ENCODE results near the gene BCAP31.
"Not testable (repeated sequence)": the region's sequence is repeated elsewhere in the genome, so short reads cannot be mapped to it uniquely, and the experiment has no call there.

BCAP31 gene

GRCh38 chrX:153734871-153735270 lies 10.7 kb upstream of the BCAP31 start:
- no peak for DNase-seq (ENCODE audit: low read depth)

DNA sequence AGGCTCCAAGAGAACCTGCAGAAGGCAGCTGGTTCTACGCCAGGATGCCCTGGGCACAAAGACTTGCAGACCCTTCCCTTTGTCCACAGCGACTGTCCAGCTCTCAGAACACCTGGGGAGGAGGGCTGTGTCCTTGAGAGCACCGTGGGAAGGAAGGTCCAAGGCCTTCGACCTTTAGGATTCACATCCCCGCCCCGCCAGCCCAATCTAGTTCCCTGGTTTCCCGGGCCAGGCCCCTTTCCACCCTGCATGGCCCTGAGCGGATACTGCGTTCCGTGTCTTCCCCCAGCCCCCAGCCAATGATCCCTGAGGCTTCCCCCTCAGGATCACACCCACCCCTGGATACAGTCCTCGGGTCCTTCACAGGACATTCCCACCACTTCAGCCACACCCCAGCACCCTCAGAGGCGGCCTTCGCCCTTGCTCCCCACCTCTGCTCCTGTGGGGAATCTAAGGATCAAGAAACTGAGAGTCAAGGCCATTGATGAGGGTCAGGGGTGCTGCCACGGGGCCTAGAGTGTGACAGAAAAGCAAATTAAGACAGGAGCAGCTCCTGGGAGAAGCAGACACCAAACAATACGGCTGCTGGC lies 9.6 kb upstream of the BCAP31 start:
- no peak for DNase-seq (ENCODE audit: low read depth)

DNA sequence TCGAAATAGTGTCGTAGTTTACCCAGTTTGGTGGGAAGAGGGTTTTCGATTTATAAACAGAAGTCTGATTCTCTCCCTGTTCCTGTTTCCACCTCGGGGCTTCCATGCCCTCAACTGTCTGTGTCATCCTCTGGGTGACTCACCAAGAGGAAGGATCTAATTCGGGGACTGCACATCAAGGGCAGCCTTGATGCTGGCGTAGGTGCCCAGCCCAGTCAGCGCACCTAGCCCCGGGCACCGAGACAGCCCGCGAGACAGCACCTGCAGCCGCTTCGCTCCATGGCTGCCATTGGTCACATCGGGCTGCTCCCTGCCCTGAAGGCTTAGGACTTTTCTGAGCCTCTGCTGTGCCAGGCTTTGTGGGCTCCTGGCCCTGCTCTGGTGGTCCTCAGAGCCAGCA lies 8.2 kb upstream of the BCAP31 start:
- DNase-seq (ENCODE audit: low read depth) = no peak

DNA sequence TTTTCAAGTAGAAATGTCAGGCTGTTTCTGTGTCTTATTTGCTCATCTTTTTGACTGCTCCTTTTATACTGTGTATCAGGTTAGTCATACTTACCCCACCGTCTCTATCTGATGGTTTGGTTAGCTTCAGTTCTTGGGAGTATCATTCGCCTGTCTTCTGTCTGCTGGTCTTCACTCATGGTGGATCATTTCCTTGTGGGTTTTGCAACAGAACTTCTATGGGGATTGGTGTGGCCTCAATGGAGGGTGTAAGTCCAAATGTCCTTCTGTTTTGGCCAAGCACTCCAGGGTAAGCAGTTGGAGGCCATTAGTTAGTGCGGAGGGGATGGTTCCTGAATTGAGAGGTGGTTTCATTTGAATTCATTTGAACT lies 7.6 kb upstream of the BCAP31 start:
- no peak for DNase-seq (ENCODE audit: low read depth)

- DNase-seq (ENCODE audit: low read depth) = no peak
These were observed 7.1 kb upstream of the BCAP31 start for GRCh38 chrX:153731117-153731844.

DNA sequence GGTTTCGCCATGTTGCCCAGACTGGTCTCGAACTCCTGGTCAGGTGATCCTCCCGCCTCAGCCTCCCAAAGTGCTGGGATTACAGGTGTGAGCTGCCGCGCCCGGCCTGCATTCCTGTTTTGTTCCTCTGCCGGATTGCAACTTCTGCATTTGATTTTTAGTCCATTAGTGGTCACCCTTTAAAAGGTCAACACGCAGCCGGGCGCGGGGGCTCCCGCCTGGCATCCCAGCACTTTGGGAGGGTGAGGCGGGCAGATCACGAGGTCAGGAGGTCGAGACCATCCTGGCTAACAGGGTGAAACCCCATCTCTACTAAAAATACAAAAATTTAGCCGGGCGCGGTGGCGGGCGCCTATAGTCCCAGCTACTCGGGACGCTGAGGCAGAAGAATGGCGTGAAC lies 5.9 kb upstream of the BCAP31 start:
- DNase-seq (ENCODE audit: low read depth) = not testable (repeated sequence)

DNA sequence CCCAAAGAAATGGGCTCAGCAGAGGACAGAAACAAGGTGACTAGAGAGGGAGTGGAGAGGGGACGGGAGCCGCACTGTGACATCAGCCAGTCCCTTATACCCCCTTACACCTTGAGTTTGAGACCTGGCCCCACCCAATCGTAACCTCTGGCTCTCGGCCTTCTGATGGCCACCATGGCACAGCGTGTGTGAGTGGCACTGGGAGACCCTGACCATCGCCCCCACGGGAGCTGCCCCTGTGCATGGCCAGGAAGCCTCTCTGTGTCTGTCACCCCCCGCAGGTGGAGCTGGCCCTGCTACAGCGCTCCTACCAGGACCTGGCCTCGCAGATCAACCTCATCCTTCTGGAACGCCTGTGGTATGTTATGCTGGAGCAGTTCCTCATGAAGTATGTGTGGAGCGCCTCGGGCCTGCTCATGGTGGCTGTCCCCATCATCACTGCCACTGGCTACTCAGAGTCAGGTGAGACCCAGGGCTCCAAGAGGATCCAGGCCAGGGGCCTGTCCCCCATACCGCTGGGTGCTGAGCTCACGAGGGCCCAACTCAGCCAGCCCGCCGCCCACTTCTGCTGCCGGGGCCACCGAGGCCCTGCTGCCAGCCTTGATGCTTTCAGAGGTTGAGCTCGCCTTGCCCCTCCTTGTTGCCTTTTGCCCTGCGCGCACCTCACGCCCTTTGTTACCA lies 4.9 kb upstream of the BCAP31 start:
- DNase-seq (ENCODE audit: low read depth) = no peak

DNA sequence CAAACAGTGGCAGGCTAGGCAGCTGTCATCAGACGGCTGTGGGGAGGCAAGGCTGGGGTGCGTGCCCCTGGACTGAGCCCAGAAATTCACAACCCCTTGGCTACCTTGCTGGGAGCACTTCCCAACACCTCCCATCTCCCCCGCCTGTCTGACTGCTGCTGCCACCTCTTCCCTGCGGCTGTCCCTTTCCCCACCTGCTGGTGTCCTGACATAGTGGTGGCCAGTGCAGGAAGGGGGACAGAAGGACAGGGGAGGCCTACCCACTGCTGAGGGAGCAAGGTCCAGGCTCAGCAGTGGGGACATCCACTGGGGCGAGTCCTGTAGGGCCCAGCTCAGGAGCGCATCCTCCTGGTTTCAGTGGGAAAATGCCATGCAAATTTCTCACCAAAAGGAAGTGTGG lies 3.9 kb upstream of the BCAP31 start:
- DNase-seq (ENCODE audit: low read depth) = no peak

DNA sequence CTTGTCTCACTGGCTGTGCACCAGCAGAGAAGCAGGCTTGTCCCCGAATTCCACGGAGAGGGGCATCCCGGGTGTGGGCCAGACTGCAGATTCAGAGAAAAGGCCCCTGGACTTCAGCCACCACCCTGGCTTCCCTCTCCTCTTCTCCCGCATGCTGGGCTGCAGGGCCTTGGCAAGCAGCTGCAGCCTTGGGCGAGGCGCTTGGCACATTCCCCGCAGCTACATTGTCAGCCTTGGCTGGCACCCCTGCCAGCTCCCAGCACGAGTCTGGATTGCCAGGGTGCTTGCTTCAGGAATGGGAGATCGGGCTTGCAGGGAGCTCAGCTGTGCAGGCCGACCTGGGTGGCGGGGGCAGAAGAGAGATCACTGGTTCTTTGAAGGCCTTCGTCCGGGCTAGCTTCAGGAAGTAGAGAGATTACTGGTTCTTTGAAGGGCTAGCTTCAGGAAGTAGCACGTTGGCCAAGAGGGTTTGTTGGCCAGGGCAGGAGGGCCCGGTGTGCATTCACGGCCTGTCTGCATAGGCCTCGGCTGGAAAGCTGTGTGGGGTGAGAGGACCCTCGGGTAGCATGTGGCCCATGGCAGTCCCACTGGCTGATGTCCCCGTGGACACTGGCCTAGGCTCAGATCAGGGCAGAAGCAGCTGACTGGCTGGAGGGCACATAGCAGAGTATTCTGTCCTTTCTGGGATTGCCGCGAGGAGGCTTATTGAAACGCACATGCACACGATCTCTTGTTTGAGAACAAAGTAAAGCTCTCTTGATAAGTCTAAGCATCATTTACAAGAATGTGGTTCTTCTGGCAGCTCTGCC lies 3.1 kb upstream of the BCAP31 start:
- no peak for DNase-seq (ENCODE audit: low read depth)

GRCh38 chrX:153726286-153727122 lies 2.3 kb upstream of the BCAP31 start:
- no peak for DNase-seq (ENCODE audit: low read depth)

DNA sequence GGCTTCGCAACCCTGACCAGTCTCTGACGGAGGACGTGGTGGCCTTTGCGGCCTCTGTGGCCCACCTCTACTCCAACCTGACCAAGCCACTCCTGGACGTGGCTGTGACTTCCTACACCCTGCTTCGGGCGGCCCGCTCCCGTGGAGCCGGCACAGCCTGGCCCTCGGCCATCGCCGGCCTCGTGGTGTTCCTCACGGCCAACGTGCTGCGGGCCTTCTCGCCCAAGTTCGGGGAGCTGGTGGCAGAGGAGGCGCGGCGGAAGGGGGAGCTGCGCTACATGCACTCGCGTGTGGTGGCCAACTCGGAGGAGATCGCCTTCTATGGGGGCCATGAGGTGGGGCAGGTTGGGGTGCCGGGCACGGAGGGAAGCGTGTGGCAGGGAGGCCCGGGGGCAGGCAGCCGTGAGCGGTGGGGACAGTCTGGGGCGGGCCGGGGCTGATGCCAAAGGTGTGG lies 1.7 kb upstream of the BCAP31 start:
- DNase-seq (ENCODE audit: low read depth) = no peak

DNA sequence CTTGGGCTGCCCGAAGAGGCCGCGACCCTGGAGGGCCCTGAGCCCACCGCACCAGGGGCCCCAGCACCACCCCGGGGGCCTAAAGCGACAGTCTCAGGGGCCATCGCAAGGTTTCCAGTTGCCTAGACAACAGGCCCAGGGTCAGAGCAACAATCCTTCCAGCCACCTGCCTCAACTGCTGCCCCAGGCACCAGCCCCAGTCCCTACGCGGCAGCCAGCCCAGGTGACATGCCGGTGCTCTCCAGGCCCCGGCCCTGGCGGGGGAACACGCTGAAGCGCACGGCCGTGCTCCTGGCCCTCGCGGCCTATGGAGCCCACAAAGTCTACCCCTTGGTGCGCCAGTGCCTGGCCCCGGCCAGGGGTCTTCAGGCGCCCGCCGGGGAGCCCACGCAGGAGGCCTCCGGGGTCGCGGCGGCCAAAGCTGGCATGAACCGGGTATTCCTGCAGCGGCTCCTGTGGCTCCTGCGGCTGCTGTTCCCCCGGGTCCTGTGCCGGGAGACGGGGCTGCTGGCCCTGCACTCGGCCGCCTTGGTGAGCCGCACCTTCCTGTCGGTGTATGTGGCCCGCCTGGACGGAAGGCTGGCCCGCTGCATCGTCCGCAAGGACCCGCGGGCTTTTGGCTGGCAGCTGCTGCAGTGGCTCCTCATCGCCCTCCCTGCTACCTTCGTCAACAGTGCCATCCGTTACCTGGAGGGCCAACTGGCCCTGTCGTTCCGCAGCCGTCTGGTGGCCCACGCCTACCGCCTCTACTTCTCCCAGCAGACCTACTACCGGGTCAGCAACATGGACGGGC lies 1.0 kb upstream of the BCAP31 start:
- DNase-seq (ENCODE audit: low read depth) = no peak

GRCh38 chrX:153723351-153724251 lies 586 bp downstream of the BCAP31 start:
- DNase-seq (ENCODE audit: low read depth) = no peak

DNA sequence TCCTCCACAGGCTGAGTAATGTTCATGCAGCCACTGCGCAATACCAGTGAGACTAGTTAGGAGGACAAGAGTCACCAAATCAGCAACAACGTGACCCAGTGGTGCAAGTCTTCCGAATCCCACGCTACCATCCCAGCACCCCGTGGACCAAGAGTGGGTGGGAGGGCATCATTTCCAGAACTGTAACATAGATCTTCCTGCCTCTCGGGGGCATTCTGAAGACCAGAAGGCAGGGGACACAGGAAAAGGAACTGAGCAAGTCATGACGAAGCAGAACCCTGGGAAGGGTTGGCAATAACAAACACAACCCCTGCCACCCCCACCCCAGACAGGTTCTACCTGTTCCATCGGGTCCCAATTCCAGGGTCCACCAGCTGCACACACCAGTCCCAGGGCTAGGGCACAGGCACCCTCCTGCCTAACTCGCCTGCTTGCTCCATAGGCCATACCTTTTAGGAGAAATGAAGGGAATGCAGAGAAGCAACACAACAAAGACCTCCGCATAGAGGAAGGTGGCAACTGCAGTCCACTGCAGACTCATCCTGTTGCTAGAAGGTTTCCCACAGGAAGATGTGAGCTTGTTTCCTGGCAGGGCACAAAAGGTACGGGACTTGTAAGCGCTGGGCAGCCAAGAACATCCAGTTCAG lies 1.4 kb downstream of the BCAP31 start:
- no peak for DNase-seq (ENCODE audit: low read depth)

- DNase-seq (ENCODE audit: low read depth) = no peak
These were observed 4.5 kb downstream of the BCAP31 start for GRCh38 chrX:153719701-153720100.

DNA sequence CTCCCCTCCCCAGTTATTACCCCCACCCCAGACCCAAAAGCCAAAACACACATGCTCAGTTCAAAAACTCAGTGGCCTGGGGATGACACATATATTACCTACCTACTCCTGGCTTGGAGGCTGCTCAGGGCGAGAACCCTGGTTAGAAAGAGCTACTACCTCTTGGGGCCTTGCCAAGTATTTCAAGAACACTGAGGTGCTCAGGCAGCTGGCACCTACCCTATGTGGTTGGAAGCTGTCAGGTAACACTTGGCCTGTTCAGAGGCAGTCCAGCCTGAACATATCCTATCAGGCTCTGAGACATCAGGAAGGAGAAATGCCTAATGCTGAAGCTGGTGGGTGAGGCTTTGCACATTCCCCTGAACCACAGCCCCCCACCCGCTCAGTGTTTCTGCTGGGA lies 4.9 kb downstream of the BCAP31 start:
- no peak for DNase-seq (ENCODE audit: low read depth)

- DNase-seq (ENCODE audit: low read depth) = no peak
These were observed 6.7 kb downstream of the BCAP31 start for GRCh38 chrX:153717445-153717844.

- DNase-seq (ENCODE audit: low read depth) = no peak
These were observed 9.9 kb downstream of the BCAP31 start for GRCh38 chrX:153714256-153714655.
